Mesendoderm (in vitro differentiated cells): Measurements from ENCODE around the gene RAPGEF2.

Experiments used
- DNase-seq: peaks from one replicate; pipeline ENCODE4 v3.0.0; 2013
- H2AK5ac ChIP-seq: 2 replicates; pipeline ENCODE4 v1.6.1; 2013; ENCODE audit warnings: low read length, inconsistent platforms
- H2BK120ac ChIP-seq: 2 replicates; pipeline ENCODE4 v1.6.1; 2013; ENCODE audit warnings: low read depth, mild to moderate bottlenecking, low read length, moderate library complexity, mixed read lengths
- H2BK15ac ChIP-seq: replicated peaks from 2 replicates; pipeline ENCODE4 v1.6.1; 2013; ENCODE audit warnings: low read depth, mild to moderate bottlenecking, moderate library complexity
- H2BK5ac ChIP-seq: 2 replicates; pipeline ENCODE4 v1.6.1; 2013; ENCODE audit warnings: low read length, inconsistent platforms
- H3K18ac ChIP-seq: 2 replicates; pipeline ENCODE4 v1.6.1; 2013; ENCODE audit warnings: mild to moderate bottlenecking, low read length, mixed read lengths
- H3K23ac ChIP-seq: one replicate; pipeline ENCODE4 v1.6.1; 2013; ENCODE audit warnings: low read length
- H3K27ac ChIP-seq: 2 replicates; pipeline ENCODE4 v1.5.1; 2013; ENCODE audit warnings: low read depth, mild to moderate bottlenecking, inconsistent platforms, low read length, moderate library complexity
- H3K27me3 ChIP-seq: 2 replicates; pipeline ENCODE4 v1.6.1; 2013; ENCODE audit warnings: low read length, control low read depth, mild to moderate bottlenecking, inconsistent platforms; ENCODE audit not compliant: insufficient read depth, poor library complexity
- H3K36me3 ChIP-seq: 2 replicates; pipeline ENCODE4 v1.6.1; 2013; ENCODE audit warnings: low read length, inconsistent platforms; ENCODE audit not compliant: control insufficient read depth, insufficient read depth
- H3K4ac ChIP-seq: one replicate; pipeline ENCODE4 v1.6.1; 2013; ENCODE audit warnings: low read depth, mild to moderate bottlenecking, low read length, moderate library complexity
- H3K4me1 ChIP-seq: 2 replicates; pipeline ENCODE4 v1.6.1; 2013; ENCODE audit warnings: low read depth, low read length, inconsistent platforms; ENCODE audit not compliant: control insufficient read depth
- H3K4me2 ChIP-seq: 2 replicates; pipeline ENCODE4 v1.6.1; 2013; ENCODE audit warnings: low read length
- H3K4me3 ChIP-seq: 2 replicates; pipeline ENCODE4 v1.5.1; 2013; ENCODE audit warnings: mild to moderate bottlenecking, low read length
- H3K56ac ChIP-seq: one replicate; pipeline ENCODE4 v1.6.1; 2013; ENCODE audit warnings: low read length
- H3K79me1 ChIP-seq: 2 replicates; pipeline ENCODE4 v1.6.1; 2013; ENCODE audit warnings: low read length, inconsistent platforms
- H3K79me2 ChIP-seq: 2 replicates; pipeline ENCODE4 v1.6.1; 2013; ENCODE audit warnings: mild to moderate bottlenecking, low read length; ENCODE audit not compliant: control insufficient read depth, insufficient read depth
- H3K9ac ChIP-seq: 2 replicates; pipeline ENCODE4 v1.6.1; 2013; ENCODE audit warnings: low read length, inconsistent platforms
- H4K5ac ChIP-seq: one replicate; pipeline ENCODE4 v1.6.1; 2013; ENCODE audit warnings: low read length
- H4K8ac ChIP-seq: one replicate; pipeline ENCODE4 v1.6.1; 2013; ENCODE audit warnings: low read depth, mild to moderate bottlenecking, control low read depth, low read length, moderate library complexity
- WGBS: extraction: QIAGEN DNeasy Blood & Tissue Kit; methylation state at CpG from one replicate; pipeline ENCODE4 v1.1.7; 2013; ENCODE audit warnings: low lambda C conversion rate, missing lambda C conversion rate; ENCODE audit not compliant: insufficient coverage; ENCODE audit errors: extremely low coverage; 5-methylcytosine and 5-hydroxymethylcytosine counted together

Gene RAPGEF2

DNA sequence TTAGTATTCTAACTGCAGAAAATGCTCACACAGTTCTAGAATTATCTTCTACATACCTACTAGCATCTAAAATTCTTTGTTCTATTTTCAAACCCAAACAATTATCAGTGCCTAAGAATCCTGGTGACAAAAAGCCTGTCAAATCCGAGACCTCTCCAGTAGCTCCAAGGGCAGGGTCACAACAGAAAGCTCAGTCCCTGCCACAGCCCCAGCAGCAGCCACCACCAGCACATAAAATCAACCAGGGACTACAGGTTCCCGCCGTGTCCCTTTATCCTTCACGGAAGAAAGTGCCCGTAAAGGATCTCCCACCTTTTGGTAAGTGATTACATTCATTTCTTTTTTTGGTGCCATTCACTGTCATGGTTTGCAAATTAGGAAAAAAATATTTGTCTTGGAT is 243.8 kb downstream of the RAPGEF2 start:
- Histone ChIP-seq H3K9ac (no peak overlapping the region), H3K4me2 (no peak overlapping the region), H3K27ac (no peak overlapping the region), H2BK120ac (no peak overlapping the region), H3K18ac (no peak overlapping the region), H2AK5ac (no peak overlapping the region), H3K79me1 (no peaks in the 10 kb centered on the region), H3K23ac (no peak overlapping the region), H3K56ac (no peak overlapping the region), H3K4me3 (no peak overlapping the region), H3K27me3 (no peaks in the 10 kb centered on the region), H3K36me3 (peaks cover 2% of the 10 kb centered on the region), H4K8ac (no peak overlapping the region), H3K4ac (no peak overlapping the region), H2BK15ac (no peak overlapping the region), H4K5ac (no peak overlapping the region), H3K4me1 (no peaks in the 10 kb centered on the region), H2BK5ac (no peak overlapping the region), H3K79me2 (no peaks in the 10 kb centered on the region)
- WGBS, result no CpG with 5 or more reads among the region's 5 CpGs
- no peak for DNase-seq

- Histone ChIP-seq H3K79me2 (no peaks in the 10 kb centered on the region), H2BK15ac (no peak overlapping the region), H3K79me1 (no peaks in the 10 kb centered on the region), H3K4ac (no peak overlapping the region), H3K4me3 (no peak overlapping the region), H3K27me3 (no peaks in the 10 kb centered on the region), H2BK120ac (no peak overlapping the region), H4K5ac (no peak overlapping the region), H3K36me3 (peaks cover 2% of the 10 kb centered on the region), H2AK5ac (no peak overlapping the region), H3K4me2 (no peak overlapping the region), H3K27ac (no peak overlapping the region), H3K9ac (no peak overlapping the region), H3K18ac (no peak overlapping the region), H3K4me1 (no peaks in the 10 kb centered on the region), H4K8ac (no peak overlapping the region), H2BK5ac (no peak overlapping the region), H3K23ac (no peak overlapping the region), H3K56ac (no peak overlapping the region)
- WGBS, result no CpG with 5 or more reads among the region's 9 CpGs
- DNase-seq, result no peak
Measured at GRCh38 chr4:159347813-159348212, 244.9 kb downstream of the RAPGEF2 start.

GRCh38 chr4:159349332-159349731 is 246.5 kb downstream of the RAPGEF2 start:
- Histone ChIP-seq H3K23ac (no peak overlapping the region), H4K5ac (no peak overlapping the region), H2AK5ac (no peak overlapping the region), H3K4me1 (no peaks in the 10 kb centered on the region), H3K9ac (no peak overlapping the region), H3K27me3 (no peaks in the 10 kb centered on the region), H4K8ac (no peak overlapping the region), H3K4me2 (no peak overlapping the region), H2BK15ac (no peak overlapping the region), H3K79me1 (no peaks in the 10 kb centered on the region), H3K36me3 (peaks cover 6% of the 10 kb centered on the region), H3K79me2 (no peaks in the 10 kb centered on the region), H3K18ac (no peak overlapping the region), H3K4ac (no peak overlapping the region), H3K27ac (no peak overlapping the region), H2BK5ac (no peak overlapping the region), H3K4me3 (no peak overlapping the region), H3K56ac (no peak overlapping the region), H2BK120ac (no peak overlapping the region)
- no CpG with 5 or more reads among the region's 3 CpGs for WGBS
- peak; percentile 13 for DNase-seq

- no peak overlapping the region for H2BK120ac ChIP-seq
- no peak overlapping the region for H3K4me2 ChIP-seq
- H3K27me3 ChIP-seq, result no peaks in the 10 kb centered on the region
- DNase-seq, result no peak
- WGBS, result no CpG with 5 or more reads among the region's 7 CpGs
- no peak overlapping the region for H2BK5ac ChIP-seq
- no peak overlapping the region for H3K4me3 ChIP-seq
- no peak overlapping the region for H3K27ac ChIP-seq
- no peak overlapping the region for H3K9ac ChIP-seq
- no peak overlapping the region for H3K23ac ChIP-seq
- H2AK5ac ChIP-seq, result no peak overlapping the region
- no peaks in the 10 kb centered on the region for H3K4me1 ChIP-seq
- no peak overlapping the region for H3K18ac ChIP-seq
- H2BK15ac ChIP-seq, result no peak overlapping the region
- no peak overlapping the region for H3K4ac ChIP-seq
- H4K8ac ChIP-seq, result no peak overlapping the region
- H3K79me2 ChIP-seq, result no peaks in the 10 kb centered on the region
- H3K56ac ChIP-seq, result no peak overlapping the region
- H4K5ac ChIP-seq, result no peak overlapping the region
- H3K79me1 ChIP-seq, result no peaks in the 10 kb centered on the region
- peaks cover 5% of the 10 kb centered on the region for H3K36me3 ChIP-seq
Measured at GRCh38 chr4:159352609-159353008, 249.7 kb downstream of the RAPGEF2 start.

DNA sequence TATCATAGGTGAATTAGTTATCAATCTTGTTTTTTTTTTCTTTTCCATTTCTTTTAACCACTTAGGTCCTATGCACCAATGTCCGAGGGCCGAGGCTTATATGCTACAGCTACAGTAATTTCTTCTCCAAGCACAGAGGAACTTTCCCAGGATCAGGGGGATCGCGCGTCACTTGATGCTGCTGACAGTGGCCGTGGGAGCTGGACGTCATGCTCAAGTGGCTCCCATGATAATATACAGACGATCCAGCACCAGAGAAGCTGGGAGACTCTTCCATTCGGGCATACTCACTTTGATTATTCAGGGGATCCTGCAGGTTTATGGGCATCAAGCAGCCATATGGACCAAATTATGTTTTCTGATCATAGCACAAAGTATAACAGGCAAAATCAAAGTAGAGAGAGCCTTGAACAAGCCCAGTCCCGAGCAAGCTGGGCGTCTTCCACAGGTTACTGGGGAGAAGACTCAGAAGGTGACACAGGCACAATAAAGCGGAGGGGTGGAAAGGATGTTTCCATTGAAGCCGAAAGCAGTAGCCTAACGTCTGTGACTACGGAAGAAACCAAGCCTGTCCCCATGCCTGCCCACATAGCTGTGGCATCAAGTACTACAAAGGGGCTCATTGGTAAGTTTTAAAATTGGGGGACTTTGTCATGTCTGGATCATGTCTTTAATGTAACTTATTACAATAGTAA is 250.7 kb downstream of the RAPGEF2 start:
- no peaks in the 10 kb centered on the region for H3K27me3 ChIP-seq
- no peaks in the 10 kb centered on the region for H3K4me1 ChIP-seq
- no CpG with 5 or more reads among the region's 15 CpGs for WGBS
- H3K18ac ChIP-seq, result no peak overlapping the region
- H3K27ac ChIP-seq, result no peak overlapping the region
- peaks cover 5% of the 10 kb centered on the region for H3K36me3 ChIP-seq
- no peak overlapping the region for H3K56ac ChIP-seq
- DNase-seq, result no peak
- no peak overlapping the region for H2BK15ac ChIP-seq
- H3K4me2 ChIP-seq, result no peak overlapping the region
- no peak overlapping the region for H3K9ac ChIP-seq
- no peak overlapping the region for H3K23ac ChIP-seq
- no peak overlapping the region for H2AK5ac ChIP-seq
- H4K5ac ChIP-seq, result no peak overlapping the region
- no peak overlapping the region for H2BK5ac ChIP-seq
- no peak overlapping the region for H2BK120ac ChIP-seq
- H3K4me3 ChIP-seq, result no peak overlapping the region
- H3K79me1 ChIP-seq, result no peaks in the 10 kb centered on the region
- no peak overlapping the region for H3K4ac ChIP-seq
- no peaks in the 10 kb centered on the region for H3K79me2 ChIP-seq
- H4K8ac ChIP-seq, result no peak overlapping the region

GRCh38 chr4:159355466-159355865 is 252.6 kb downstream of the RAPGEF2 start:
- no peak overlapping the region for H2AK5ac ChIP-seq
- H4K5ac ChIP-seq, result no peak overlapping the region
- no peak overlapping the region for H2BK15ac ChIP-seq
- WGBS, result no CpG with 5 or more reads among the region's 3 CpGs
- no peak overlapping the region for H3K56ac ChIP-seq
- H3K4me2 ChIP-seq, result no peak overlapping the region
- DNase-seq, result no peak
- no peaks in the 10 kb centered on the region for H3K79me2 ChIP-seq
- H3K27ac ChIP-seq, result no peak overlapping the region
- H3K23ac ChIP-seq, result no peak overlapping the region
- H4K8ac ChIP-seq, result no peak overlapping the region
- peaks cover 7% of the 10 kb centered on the region for H3K36me3 ChIP-seq
- H3K18ac ChIP-seq, result no peak overlapping the region
- no peak overlapping the region for H3K9ac ChIP-seq
- no peak overlapping the region for H2BK120ac ChIP-seq
- H3K4ac ChIP-seq, result no peak overlapping the region
- no peak overlapping the region for H2BK5ac ChIP-seq
- H3K79me1 ChIP-seq, result no peaks in the 10 kb centered on the region
- no peak overlapping the region for H3K4me3 ChIP-seq
- no peaks in the 10 kb centered on the region for H3K4me1 ChIP-seq
- H3K27me3 ChIP-seq, result no peaks in the 10 kb centered on the region
